NCI-H1694 (cell line): Measurements from ENCODE around the gene LRIG2.
"Not testable (repeated sequence)": the region's sequence is repeated elsewhere in the genome, so short reads cannot be mapped to it uniquely, and the experiment has no call there.

Source experiments
- DNase-seq: peaks from one replicate; lab custom pipeline; 2025; lab: John Stamatoyannopoulos, UW

LRIG2 gene

DNA sequence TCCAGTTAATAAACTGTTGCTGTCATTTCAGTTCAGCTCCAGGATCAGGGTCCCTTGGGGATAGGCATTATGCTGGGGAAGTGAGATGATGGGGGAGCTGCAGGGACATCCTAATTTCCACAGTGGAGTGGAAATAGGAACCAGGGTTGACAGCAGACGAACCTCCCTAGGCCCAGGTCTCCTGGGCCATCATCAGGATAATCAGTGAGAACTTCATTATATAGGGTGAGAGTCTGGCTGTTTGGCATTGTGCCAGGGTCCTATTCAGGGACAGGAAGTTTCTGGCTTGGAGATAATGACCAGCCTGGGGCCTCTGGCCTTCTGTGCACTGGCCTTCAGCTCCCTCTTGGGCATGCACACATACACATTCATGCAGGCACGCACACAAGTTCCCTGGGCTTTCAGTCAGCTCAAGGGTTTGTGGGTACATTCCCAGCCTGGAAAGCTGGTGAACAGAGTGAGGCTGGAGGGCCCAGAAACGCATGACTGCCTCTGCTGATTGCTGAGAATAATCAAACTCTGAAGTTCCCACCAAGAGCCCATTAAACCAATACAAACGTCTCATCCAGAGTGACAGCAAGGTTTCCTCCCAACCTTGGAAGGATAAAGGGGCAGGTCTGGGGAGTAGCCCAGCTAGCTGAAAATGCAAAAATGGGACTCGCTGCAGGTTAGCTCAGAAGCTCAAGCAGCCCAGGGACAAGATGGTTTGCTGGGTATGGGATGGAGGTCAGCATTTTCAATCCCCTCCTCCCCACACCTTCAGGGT lies 13.9 kb upstream of the LRIG2 start:
- no peak for DNase-seq

DNA sequence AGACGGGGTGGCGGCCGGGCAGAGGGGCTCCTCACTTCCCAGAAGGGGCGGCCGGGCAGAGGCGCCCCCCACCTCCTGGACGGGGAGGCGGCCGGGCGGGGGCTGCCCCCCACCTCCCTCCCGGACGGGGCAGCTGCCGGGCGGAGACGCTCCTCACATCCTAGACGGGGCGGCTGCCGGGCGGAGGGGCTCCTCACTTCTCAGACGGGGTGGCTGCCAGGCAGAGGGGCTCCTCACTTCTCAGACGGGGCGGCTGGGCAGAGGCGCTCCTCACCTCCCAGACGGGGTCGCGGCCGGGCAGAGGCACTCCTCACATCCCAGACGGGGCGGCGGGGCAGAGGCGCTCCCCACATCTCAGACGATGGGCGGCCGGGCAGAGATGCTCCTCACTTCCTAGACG lies 9.5 kb upstream of the LRIG2 start:
- not testable (repeated sequence) for DNase-seq

DNA sequence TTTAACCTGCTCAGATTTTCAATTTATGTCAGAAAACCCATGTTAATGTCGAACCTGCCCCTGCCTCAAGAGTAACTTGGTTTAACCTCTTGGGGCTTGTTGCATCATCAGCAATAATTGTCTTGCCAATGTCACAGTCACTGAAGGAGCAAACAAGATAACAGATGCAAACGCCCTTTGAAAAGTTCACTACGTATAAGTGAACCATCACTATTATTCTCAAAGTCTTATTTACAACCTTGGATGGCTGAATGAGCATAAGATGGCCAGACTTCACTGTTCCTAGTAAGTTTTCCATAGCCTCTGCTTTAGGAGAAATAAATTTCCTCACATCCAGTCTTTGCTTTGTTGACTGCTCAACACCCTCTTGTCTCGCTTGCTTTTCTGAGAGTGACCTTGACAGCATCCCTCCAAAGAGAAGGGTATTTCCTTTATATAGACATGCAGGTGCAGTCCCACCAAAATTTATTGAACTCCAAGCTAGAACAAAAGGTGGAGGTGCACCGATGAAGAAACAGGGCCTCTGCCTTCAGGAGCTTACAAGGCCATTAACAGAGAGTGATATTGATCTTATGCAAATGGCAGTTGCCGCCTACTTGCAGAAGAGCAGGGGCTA lies 749 bp upstream of the LRIG2 start:
- no peak for DNase-seq

DNA sequence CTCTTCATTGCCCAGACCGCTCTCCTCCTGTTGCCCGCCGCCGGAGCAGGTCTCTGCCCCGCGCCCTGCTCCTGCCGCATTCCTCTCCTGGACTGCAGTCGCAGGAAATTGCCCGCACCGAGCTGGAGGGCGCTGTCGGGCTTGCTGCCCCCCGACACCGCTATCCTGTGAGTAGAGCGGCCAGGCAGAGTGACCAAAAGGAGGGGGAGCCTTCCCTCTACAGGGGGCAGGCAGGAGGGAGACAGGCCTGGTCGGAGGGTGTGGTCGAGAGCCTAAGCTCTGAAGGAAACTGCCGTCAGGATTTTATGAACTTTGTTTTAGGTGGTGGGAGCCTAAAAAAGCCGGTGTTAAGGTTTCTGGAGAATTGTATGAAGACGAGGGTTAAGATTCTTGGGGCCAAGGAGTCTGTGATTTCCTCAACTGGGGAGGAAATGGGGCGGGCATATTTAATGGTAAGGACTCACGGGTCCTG lies 517 bp downstream of the LRIG2 start:
- no peak for DNase-seq

DNA sequence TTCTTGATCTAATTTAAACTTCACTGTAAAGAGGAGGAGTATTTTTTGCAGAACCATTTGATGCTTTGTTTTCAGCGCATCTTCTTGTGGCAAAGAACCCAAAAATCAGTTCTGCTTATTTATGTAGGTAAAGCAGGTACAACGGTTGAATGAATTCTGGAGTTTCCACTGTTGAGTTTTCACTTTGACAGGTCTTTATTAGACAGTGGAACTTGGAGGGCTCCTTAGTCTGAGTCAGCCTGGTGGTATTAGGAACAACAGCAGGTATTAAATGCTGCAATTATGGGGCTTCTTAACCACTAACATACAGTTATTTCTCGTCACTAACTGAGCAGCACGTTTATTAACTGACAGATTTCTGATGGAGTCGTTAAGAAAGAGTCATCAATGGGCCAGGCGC lies 1.2 kb downstream of the LRIG2 start:
- DNase-seq: no peak

DNA sequence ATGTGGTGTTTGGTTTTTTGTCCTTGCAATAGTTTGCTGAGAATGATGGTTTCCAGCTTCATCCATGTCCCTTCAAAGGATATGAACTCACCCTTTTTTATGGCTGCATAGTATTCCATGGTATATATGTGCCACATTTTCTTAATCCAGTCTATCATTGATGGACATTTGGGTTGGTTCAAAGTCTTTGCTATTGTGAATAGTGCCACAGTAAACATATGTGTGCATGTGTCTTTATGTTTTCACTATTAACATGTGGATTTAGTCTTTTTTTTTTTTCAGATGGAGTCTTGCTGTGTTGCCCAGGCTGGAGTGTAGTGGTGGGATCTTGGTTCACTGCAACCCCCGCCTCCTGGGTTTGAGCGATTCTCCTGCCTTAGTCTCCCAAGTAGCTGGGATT lies 5.0 kb downstream of the LRIG2 start:
- not testable (repeated sequence) for DNase-seq

DNA sequence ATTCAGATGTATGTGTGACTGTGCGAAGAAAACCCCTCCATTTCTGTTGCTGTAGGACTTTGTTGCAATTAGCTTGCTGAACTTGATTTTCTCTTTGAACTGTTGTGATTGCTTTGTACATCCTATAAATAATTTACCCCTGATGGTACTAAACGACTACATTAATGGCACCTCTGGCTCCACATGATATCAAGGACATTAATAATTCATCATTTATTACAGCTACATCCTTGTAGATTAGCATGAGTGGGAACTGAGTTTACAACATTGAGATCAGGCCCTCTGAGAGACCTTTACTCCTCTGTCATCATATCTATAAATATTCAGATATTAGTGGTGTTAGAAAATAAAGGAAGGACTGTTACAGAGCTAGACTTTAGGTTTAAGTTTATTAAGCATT lies 13.5 kb downstream of the LRIG2 start:
- no peak for DNase-seq

DNA sequence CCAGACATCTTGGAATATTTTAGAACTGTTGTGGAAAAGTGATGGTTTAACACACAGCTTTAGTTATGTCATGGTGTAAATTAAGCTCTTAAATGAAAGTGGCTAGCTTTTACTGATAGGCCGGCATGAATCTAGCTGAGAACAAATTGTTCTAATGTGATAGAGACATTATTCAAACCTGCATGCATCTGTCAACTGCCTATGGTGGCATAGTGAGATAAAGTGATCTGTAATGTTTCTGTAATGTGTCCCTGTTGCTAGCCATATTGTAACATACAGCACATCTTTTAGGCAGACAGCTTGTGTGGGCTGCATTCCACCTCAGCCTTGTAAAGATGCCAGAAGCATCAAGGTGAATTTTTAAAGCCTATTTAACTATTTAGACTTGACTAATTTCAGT lies 16.0 kb downstream of the LRIG2 start:
- DNase-seq: peak; percentile 40

DNA sequence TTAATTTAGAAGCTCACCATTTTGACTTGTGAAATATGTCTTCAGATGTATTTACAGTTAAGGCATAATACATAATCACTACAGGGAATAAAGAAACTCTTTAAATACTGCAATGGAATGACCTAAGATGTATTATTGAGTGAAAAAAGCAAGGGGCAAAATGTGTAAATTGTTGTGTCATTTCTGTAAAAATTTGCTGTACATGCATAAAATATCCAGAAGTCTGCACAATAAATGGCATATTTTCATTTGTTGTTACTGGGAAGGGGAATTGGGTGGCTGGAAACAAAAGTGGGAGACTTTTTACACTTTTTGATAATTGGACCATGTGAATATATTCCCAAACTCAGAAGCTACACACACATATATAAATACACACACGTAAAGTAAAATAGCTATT lies 17.1 kb downstream of the LRIG2 start:
- no peak for DNase-seq

DNA sequence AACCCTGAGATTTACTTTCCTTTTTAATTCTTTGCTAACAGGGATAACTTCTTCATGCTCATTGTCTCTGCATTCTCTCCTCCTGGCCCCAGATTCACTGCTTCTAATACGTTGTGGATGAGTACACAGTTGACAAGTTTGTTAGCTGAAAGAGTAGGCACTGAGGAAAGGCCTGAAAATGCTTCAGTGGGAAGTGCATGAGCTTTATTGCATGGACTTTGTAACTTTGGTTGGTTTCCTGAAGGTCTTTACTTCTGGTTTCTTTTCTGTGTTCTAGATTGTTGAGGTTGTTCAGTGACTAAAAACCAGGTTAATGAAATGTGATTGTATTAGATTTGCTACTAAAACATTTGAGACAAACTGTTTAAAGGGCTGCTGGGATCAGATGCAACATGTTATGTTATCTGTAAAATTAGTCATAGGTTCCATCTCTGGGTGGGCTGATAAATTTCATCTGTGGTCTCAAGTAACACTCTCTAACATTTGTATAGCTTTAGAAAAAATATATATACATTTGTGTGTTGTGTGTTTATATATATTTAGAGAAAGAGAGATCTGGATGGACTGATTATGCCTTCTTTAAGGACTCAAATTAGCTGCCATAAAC lies 19.1 kb downstream of the LRIG2 start:
- no peak for DNase-seq

DNA sequence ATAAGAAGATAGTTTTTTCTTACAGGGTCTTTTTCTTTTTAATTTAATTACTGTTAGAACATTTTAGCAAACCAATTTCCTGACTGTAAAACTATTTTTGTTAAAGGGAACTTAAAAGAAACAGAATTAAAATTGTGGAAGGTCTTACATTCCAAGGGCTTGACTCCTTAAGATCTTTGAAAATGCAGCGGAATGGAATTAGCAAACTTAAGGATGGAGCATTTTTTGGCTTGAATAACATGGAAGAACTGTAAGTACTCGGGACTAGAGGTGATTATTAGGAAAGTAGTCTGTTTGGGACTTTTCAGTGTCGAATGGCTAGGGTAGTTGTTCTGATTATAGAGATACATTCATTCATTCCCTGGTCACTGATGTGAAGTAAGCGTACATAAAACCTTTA lies 21.5 kb downstream of the LRIG2 start:
- DNase-seq: no peak

DNA sequence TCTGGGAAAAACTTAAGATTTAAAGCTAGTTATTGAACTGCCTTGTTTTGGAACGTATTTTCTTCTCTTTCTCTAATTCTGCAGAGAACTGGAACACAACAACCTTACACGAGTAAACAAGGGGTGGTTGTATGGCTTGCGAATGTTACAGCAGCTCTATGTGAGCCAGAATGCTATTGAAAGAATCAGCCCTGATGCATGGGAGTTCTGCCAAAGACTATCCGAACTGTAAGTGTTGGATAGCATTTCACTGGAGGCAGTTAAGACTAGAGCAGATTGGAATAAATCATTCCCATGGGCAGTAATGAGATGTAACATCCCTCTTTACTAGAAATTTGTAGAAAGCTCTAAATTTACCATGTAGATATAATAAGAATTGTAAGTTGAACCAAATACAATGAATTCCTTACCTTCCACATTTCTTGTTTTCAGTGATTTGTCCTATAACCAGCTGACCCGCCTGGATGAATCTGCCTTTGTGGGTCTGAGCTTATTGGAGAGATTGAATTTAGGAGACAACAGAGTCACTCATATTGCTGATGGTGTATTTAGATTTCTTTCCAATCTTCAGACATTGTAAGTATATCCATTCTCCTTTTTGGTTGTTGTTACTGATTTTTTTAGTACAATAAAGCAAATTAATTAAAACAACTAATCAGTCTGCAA lies 22.9 kb downstream of the LRIG2 start:
- no peak for DNase-seq

DNA sequence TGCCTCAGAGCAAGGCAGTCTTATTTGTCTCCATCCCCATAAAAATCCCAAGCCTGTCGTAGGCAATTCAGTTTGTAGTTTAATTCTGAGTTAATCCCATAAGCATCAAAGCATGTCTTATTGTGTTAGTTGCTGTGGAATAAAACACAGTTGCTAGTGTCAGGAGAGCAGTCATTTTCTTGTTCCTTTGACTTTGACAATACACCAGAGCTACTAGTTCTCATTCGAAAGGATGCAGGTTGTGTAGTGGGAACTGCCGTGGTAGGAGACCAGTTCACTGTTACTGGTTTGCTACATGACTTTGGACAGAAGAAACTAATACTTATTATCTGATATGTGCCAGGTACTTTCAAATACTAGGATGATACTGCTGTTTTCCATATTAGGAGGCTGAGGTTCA lies 23.5 kb downstream of the LRIG2 start:
- DNase-seq: no peak

DNA sequence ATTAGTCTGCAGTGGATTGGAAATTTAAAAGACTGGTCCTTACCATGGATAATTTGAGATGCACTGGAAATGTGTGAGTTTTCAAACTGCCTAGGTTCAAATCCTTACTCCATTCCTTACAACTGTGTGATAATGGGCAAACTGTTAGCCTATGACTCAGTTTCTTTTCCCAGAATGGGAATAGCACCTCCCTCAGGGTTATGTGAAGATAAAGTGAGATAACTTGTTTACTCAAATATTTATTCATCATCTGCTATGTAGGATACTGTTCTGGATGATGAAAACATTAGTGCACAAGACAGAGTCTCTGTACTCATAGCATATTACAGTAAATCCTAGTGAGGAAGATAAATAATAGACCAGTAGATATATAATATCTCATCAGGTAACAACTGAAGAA lies 28.6 kb downstream of the LRIG2 start:
- no peak for DNase-seq

DNA sequence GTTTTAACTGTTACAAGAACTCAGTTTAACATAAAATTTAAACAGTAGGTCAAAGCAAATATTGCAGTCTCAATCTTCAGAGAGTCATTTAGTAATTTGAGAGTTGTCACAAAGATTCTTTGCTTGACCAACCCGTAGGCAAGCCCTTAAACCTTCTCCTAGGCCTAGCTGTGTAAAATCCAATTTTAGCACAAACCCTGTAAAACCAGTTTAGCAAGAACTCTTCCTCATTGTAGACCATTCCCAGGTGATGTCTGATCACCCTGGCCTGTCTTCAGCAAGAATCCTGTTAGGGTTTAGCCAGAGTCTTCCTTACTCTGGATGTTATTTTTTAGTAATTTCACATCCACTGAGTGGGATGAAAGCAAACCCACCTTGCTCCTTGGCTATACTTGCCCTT lies 30.1 kb downstream of the LRIG2 start:
- no peak for DNase-seq

DNA sequence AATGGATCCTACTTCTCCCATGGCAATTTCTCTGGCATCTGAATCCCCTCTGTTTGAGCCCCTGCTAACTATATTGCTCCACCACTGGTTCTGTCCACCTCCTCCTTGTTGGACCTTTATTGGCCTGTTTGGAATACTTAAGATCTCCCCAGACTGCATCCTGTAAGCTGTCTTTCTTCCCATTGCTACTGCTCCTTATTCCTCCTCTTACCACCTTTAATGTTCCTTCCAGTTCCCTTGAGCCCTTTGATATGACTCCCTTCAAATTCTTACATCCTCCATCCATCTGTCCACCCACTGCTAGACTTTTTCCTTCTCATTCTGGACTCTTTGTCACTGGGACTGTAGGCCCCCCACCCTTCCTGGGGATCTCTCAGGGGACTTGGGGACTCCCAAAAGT lies 31.0 kb downstream of the LRIG2 start:
- no peak for DNase-seq

DNA sequence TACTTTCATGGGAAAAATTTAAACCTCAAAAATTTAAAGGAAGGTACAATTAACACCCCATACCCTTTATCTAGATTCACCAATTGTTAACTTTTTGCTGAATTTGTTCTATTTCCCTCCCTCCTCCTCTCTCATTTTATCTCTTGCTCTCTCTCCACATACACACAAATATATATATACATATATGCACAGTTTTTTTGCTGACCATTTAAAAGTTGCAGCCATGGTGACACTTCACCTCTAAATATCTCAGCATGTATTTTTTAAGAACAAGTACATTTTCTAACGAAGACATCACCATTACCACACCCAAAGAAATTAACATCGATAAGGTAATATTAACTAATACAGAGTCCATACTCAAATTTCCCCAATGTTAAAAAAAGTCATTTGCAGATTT lies 33.9 kb downstream of the LRIG2 start:
- DNase-seq: no peak

DNA sequence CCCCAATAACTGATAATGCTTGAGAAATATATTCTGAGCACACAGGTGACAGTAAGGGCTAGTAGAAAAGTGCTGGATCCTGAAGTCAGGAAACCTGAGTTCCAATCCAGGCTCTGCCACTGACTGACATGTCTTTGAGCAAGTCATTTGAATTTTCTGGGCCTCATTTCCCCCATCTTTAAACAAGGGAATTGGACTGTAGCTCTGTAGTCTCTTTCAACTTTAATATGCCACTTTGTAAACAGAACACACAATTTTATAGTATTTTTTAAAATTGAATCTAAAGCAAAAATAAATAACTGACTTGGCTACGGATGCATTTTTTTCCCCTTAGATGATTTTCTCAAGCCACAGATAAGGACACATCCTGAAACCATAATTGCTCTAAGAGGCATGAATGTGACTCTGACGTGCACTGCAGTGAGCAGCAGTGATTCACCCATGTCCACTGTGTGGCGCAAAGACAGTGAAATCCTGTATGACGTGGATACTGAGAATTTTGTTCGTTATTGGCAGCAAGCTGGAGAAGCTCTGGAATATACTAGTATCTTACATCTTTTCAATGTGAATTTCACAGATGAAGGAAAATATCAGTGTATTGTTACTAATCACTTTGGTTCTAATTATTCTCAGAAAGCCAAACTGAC lies 37.0 kb downstream of the LRIG2 start:
- no peak for DNase-seq

DNA sequence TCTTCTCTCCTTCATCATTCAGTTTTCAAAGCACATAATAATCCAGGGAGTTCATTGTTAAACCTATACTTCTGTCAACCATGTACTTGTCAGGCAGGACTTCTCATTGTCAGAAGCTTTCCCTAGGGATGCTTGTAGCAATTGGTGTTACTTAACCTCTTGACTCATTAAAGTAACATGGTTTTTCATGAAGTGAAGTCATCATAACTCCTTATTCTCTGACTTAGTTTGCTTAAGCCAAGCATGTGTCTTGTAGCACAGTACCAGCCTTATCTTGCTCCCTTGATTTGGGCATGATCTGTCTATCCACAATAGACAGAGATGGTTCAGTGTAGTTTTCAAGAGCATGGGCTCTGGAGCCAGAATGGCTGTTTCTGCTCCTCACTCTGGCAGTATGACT lies 45.3 kb downstream of the LRIG2 start:
- no peak for DNase-seq

DNA sequence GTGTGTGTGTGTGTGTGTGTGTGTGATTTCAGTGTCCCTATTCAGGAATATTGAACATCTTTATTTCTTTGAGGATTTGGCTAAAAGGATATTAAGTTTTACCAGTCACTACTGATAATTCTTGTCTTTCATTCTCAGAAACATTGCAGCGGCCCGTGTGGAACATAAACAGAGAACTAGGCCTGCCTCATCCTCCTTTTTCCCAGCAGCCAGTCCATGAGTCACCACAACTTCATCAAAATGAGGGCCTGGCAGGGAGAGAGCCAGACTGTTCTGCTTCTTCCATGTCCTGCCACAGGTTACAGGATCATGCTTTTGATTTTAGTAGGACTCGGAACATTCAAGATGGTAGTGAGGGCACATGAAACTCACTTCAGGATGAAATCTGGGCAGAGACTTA lies 50.7 kb downstream of the LRIG2 start:
- DNase-seq: no peak

DNA sequence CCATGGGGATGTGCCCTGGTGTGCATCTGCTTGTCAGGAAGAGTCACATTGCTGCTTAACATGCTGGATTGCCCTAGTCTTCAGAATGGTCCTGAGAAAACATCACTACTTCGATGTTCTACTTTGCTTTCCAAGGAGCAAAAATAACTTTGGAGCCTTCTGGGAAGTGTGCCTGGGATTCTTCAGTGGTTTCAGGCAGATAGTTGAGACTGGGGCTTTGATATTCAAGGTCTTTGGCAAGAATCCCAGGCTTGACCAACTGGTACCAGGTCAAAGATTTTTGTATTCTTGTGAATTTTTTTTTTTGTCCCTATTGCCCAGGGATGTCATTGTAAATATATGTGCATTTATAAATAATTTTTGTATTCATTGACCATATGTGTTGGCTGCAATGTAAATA lies 51.4 kb downstream of the LRIG2 start:
- no peak for DNase-seq

DNA sequence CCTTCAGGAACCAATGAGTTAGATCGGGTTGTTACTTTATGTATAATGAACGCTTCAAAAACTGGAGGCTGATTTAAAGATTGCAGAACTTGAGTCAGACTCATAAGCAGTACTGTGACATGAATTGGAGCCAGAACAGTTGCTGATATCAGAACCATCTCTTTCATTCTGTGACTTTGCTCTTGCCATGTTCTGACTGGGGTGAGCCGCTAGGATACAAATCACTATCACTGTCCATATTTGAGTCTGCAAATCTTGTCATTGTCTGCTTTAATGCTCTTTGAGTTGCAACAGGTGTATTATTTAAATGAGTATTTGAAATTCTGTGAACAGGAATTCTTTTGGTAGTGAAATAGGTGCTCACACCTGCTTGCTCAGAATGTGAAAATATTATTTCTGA lies 52.5 kb downstream of the LRIG2 start:
- DNase-seq: no peak
